Parathyroid adenoma (tissue), 2 donors: ENCODE measurements around the gene TSN.

Experiments
- H2AFZ ChIP-seq: fragments of 300-600 bp; sonication (generic); one replicate; pipeline ENCODE4 v1.7.0; 2017; ENCODE audit warnings: antibody characterized with exemption, mild to moderate bottlenecking
- H3K27ac ChIP-seq: fragments of 300-600 bp; sonication (generic); one replicate; pipeline ENCODE4 v1.7.0; 2017
- H3K27me3 ChIP-seq: fragments of 300-600 bp; sonication (generic); one replicate; pipeline ENCODE4 v1.7.0; 2017; ENCODE audit warnings: low read length; ENCODE audit not compliant: control insufficient read depth, insufficient read depth
- H3K36me3 ChIP-seq: fragments of 300-600 bp; sonication (generic); one replicate; pipeline ENCODE4 v1.7.0; 2017; ENCODE audit warnings: low read length; ENCODE audit not compliant: control insufficient read depth, insufficient read depth
- H3K4me1 ChIP-seq: fragments of 300-600 bp; sonication (generic); one replicate; pipeline ENCODE4 v1.7.0; 2017; ENCODE audit warnings: control low read depth
- H3K4me2 ChIP-seq: fragments of 300-600 bp; sonication (generic); one replicate; pipeline ENCODE4 v1.7.0; 2017; ENCODE audit warnings: low read length
- H3K4me3 ChIP-seq: fragments of 300-600 bp; sonication (generic); one replicate; pipeline ENCODE4 v1.7.0; 2017; ENCODE audit warnings: low read depth, low read length
- H3K79me2 ChIP-seq: fragments of 300-600 bp; sonication (generic); one replicate; pipeline ENCODE4 v1.7.0; 2017; ENCODE audit warnings: control low read depth
- H3K9ac ChIP-seq: fragments of 300-600 bp; sonication (generic); one replicate; pipeline ENCODE4 v1.7.0; 2017; ENCODE audit warnings: mild to moderate bottlenecking
- H3K9me3 ChIP-seq: fragments of 300-600 bp; sonication (generic); one replicate; pipeline ENCODE4 v1.7.0; 2017; ENCODE audit warnings: low read length; ENCODE audit not compliant: control insufficient read depth
- TF ChIP-seq, protein P1 (sequence below): fragments of 300-600 bp; sonication (generic); IDR thresholded peaks from one replicate; pipeline ENCODE4 v1.7.0; 2017; ENCODE audit warnings: antibody characterized with exemption, mild to moderate bottlenecking
- donor health status: primary hyperparathyroidism.

The TSN gene

DNA sequence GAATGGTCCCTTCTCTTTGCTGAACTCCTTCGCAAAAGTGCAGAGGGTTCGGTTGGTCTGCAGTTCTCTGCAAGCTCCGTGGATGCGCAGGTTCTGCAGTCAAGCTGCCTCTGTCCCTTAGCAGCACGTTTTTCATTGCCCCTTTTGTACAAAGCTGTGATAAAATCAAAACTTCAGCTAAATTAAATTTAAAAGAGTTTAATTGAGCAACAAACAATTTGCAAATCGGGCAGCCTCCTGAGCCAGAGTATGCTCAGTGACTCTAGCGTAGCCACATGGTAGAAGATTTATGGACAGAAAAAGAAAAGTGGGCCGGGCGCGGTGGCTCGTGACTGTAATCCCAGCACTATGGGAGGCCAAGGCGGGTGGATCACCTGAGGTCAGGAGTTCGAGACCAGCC lies 18.8 kb downstream of the TSN start:
- Histone ChIP-seq H2AFZ (no peak overlapping the region), H3K4me3 (no peak overlapping the region), H3K36me3 (no peaks in the 10 kb centered on the region), H3K4me2 (no peak overlapping the region), H3K27ac (no peak overlapping the region), H3K79me2 (no peaks in the 10 kb centered on the region), H3K9me3 (no peaks in the 10 kb centered on the region), H3K9ac (no peak overlapping the region), H3K27me3 (no peaks in the 10 kb centered on the region), H3K4me1 (no peaks in the 10 kb centered on the region)
- TF ChIP-seq, protein P1, sequence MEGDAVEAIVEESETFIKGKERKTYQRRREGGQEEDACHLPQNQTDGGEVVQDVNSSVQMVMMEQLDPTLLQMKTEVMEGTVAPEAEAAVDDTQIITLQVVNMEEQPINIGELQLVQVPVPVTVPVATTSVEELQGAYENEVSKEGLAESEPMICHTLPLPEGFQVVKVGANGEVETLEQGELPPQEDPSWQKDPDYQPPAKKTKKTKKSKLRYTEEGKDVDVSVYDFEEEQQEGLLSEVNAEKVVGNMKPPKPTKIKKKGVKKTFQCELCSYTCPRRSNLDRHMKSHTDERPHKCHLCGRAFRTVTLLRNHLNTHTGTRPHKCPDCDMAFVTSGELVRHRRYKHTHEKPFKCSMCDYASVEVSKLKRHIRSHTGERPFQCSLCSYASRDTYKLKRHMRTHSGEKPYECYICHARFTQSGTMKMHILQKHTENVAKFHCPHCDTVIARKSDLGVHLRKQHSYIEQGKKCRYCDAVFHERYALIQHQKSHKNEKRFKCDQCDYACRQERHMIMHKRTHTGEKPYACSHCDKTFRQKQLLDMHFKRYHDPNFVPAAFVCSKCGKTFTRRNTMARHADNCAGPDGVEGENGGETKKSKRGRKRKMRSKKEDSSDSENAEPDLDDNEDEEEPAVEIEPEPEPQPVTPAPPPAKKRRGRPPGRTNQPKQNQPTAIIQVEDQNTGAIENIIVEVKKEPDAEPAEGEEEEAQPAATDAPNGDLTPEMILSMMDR: no peak

DNA sequence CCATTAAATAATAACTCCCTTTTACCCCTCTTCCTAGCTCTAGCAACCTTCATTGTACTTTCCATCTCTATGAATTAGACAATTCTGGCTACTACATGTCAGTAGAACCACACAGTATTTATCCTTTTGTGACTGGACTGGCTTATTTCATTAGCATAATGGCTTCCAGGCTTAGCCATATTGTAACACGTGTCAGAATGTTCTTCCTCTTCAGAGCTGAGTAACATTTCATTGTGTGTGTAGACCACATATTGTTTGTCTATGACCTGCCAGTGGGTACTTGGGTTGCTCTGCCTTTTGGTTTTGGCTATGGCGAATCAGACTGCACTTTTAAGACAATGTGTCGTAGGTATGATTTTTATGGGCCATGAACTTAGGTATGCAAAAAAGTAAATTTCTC lies 20.9 kb downstream of the TSN start:
- Histone ChIP-seq H3K4me3 (no peak overlapping the region), H3K4me1 (no peaks in the 10 kb centered on the region), H3K27me3 (no peaks in the 10 kb centered on the region), H3K9me3 (no peaks in the 10 kb centered on the region), H3K9ac (no peak overlapping the region), H3K36me3 (no peaks in the 10 kb centered on the region), H2AFZ (no peak overlapping the region), H3K79me2 (no peaks in the 10 kb centered on the region), H3K4me2 (no peak overlapping the region), H3K27ac (no peak overlapping the region)
- TF ChIP-seq, protein P1: no peak

DNA sequence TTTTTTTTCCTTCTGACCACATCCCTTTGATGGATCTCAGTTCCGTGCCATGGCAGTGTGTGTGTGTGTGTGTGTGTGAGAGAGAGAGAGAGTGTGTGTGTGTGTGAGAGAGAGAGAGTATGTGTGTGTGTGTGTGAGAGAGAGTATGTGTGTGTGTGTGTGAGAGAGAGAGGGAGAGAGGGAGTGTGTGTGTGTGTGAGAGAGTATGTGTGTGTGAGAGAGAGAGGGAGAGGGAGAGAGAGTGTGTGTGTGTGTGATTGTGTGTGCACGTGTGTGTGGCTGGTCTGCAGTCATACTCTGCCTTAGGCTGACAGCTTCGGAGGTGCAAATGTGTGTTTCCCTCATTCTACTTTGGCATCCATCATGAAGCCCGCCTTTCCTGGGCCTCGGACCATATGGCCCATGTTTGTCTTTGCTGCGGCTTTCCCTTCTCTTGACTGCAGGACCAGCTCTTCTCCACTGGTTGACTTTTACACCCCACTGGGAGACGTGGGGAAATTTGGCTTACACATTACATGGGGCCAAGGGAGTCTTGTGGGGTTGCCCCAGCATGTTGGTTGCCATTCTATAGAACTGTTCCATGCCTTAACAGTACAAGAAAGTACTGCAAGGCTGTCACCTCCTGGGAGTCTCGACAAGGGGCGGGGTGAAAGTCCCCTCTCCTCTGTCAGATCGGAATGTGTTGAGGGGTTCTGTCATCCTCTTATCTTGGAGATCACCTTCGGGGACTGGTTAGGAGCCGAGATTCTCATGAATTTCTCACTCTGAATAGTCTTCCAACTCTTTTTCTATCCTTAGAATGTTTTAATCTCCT lies 21.6 kb downstream of the TSN start:
- Histone ChIP-seq H3K79me2 (no peaks in the 10 kb centered on the region), H3K27me3 (no peaks in the 10 kb centered on the region), H3K4me3 (no peak overlapping the region), H3K4me1 (no peaks in the 10 kb centered on the region), H3K4me2 (no peak overlapping the region), H2AFZ (no peak overlapping the region), H3K36me3 (no peaks in the 10 kb centered on the region), H3K9ac (no peak overlapping the region), H3K9me3 (no peaks in the 10 kb centered on the region), H3K27ac (no peak overlapping the region)
- TF ChIP-seq, protein P1: no peak

DNA sequence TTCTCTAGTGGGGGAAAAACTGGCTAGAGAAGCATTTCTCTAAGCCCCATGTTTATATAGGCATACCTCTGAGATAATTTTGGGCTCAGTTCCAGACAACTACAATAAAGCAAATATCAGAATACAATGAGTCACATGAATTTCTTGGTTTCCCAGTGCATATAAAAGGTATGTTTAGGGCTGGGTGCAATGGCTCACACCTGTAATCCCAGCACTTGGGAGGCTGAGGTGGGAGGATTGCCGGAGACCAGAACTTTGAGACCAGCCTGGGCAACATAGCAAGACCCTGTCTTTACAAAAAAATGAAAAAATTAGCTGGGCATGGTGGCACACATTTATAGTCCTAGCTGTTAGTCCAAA lies 22.2 kb downstream of the TSN start:
- Histone ChIP-seq H2AFZ (no peak overlapping the region), H3K36me3 (no peaks in the 10 kb centered on the region), H3K9ac (no peak overlapping the region), H3K4me3 (no peak overlapping the region), H3K27ac (no peak overlapping the region), H3K27me3 (no peaks in the 10 kb centered on the region), H3K4me1 (no peaks in the 10 kb centered on the region), H3K9me3 (no peaks in the 10 kb centered on the region), H3K79me2 (no peaks in the 10 kb centered on the region), H3K4me2 (no peak overlapping the region)
- TF ChIP-seq, protein P1: no peak
